ENCODE measurements around the gene COL5A1.

Gene COL5A1

GRCh38 chr9:134827993-134828392 lies 186.4 kb downstream of the COL5A1 start:
- no peak for TF ChIP-seq CTCF (IDR thresholded peaks at IDR 0.05; ENCODE audit: insufficient read depth, low read depth, low read length, missing control alignments)
- H3K4me3 ChIP-seq (ENCODE audit: low read depth, low read length), result no peak overlapping the region
- DNase-seq (ENCODE audit: low read depth), result no peak

DNA sequence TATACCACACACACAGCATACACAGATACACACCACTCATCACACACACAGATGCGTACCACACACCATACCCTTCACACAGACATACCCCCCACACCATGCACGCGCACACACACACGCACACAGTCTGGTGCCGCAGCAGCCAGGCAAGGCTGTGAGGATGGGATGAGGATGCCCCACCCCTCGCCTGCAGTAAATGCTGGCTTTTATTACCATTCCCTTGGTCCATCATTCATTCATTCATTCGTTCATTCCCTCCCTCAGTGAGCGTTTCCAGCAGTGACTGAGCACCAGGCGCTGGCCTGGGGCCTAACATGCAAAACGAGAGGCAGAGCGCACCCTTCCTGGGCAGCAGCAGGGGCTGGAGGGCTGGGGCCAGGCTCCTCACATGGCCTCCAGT lies 187.3 kb downstream of the COL5A1 start:
- no peak for TF ChIP-seq CTCF (IDR thresholded peaks at IDR 0.05; ENCODE audit: insufficient read depth, low read depth, low read length, missing control alignments)
- no peak overlapping the region for H3K4me3 ChIP-seq (ENCODE audit: low read depth, low read length)
- DNase-seq (ENCODE audit: low read depth), result no peak

- TF ChIP-seq CTCF (IDR thresholded peaks at IDR 0.05; ENCODE audit: insufficient read depth, low read depth, low read length, missing control alignments), result no peak
- no peak overlapping the region for H3K4me3 ChIP-seq (ENCODE audit: low read depth, low read length)
- DNase-seq (ENCODE audit: low read depth), result no peak
These were observed 187.8 kb downstream of the COL5A1 start for GRCh38 chr9:134829356-134829937.

DNA sequence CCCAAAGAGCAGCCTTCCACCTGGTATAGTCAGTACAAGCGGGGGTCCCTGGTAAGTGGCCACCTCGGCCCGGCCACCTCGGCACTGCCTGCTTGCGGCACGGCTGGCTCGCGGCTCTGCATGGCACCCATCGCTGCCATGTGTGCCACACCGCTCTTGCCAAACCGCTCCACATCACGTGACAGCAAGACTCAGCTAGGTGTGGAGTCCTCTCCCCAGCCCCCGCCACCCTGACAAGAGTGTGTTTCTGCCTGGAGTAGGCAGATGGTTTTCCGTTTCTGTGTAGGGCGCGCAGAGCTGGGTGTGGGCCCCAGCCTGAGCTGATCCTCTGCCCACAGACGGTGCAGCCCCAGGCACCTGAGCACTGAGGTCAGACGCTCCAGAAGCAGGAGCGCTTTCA lies 188.5 kb downstream of the COL5A1 start:
- TF ChIP-seq CTCF (IDR thresholded peaks at IDR 0.05; ENCODE audit: insufficient read depth, low read depth, low read length, missing control alignments), result no peak
- no peak overlapping the region for H3K4me3 ChIP-seq (ENCODE audit: low read depth, low read length)
- DNase-seq (ENCODE audit: low read depth), result no peak

GRCh38 chr9:134830926-134831720 lies 189.5 kb downstream of the COL5A1 start:
- no peak overlapping the region for H3K4me3 ChIP-seq (ENCODE audit: low read depth, low read length)
- TF ChIP-seq CTCF (IDR thresholded peaks at IDR 0.05; ENCODE audit: insufficient read depth, low read depth, low read length, missing control alignments), result no peak
- DNase-seq (ENCODE audit: low read depth), result no peak

DNA sequence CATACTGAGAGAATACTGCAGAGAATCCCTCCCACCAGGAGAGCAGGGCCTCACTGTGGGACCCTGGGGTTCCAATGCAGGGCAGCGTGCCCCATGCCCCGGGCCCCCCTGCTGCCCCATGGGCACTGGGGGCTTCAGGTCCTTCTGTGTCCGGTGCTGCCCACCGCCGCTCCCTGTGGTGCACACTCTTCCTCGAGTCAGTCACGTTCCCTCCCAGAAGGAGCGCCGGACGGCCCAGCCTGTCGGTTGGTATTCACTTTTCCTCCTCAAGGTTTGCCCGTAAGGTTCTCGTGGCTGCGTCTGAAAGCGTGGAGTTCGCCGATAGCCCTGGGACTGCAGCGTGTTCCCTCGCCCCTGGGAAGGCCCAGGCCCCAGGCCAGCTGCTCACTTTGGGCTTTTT lies 190.9 kb downstream of the COL5A1 start:
- no peak for DNase-seq (ENCODE audit: low read depth)
- H3K4me3 ChIP-seq (ENCODE audit: low read depth, low read length), result no peak overlapping the region
- no peak for TF ChIP-seq CTCF (IDR thresholded peaks at IDR 0.05; ENCODE audit: insufficient read depth, low read depth, low read length, missing control alignments)

All from GM12865 (cell line).